SK-N-MC (cell line): Measurements from ENCODE around the gene TTLL10.

ENCODE experiments used
- DNase-seq: peaks from one replicate; pipeline ENCODE4 v3.0.0-alpha.2; 2011; ENCODE audit warnings: low read depth, low spot score
- H3K27ac ChIP-seq: fragments of 200-600 bp; sonication (generic); 2 replicates; pipeline ENCODE4 v1.5.1; 2016; ENCODE audit warnings: mixed run types
- H3K36me3 ChIP-seq: fragments of 200-600 bp; sonication (generic); 2 replicates; pipeline ENCODE4 v1.6.1; 2017; ENCODE audit warnings: antibody characterized with exemption, low read length, mixed read lengths; ENCODE audit not compliant: insufficient read depth
- H3K4me3 ChIP-seq: fragments of 200-600 bp; sonication (generic); 2 replicates; pipeline ENCODE4 v1.5.1; 2016
- H3K9ac ChIP-seq: fragments of 200-600 bp; sonication (generic); 2 replicates; pipeline ENCODE4 v1.8.0; 2017; ENCODE audit warnings: mixed run types, mixed read lengths; ENCODE audit not compliant: insufficient read length
- H3K9me3 ChIP-seq: fragments of 200-600 bp; sonication (generic); 2 replicates; pipeline ENCODE4 v1.6.1; 2017; ENCODE audit warnings: low read depth, mild to moderate bottlenecking, antibody characterized with exemption, low read length, moderate library complexity, mixed read lengths
- EZH2 ChIP-seq: fragments of 200-600 bp; sonication (generic); IDR thresholded peaks from one replicate; pipeline ENCODE4 v1.6.1; 2017; ENCODE audit warnings: antibody characterized with exemption
- FOXP2 ChIP-seq: optimal IDR thresholded peaks from 2 replicates; pipeline ENCODE3; 2011; ENCODE audit warnings: mild to moderate bottlenecking, moderate library complexity; ENCODE audit not compliant: insufficient read depth; ENCODE audit errors: extremely low read length, control extremely low read depth
- POLR2AphosphoS5 ChIP-seq: IDR thresholded peaks from 2 replicates; pipeline ENCODE4 v1.6.1; 2012; ENCODE audit warnings: mild to moderate bottlenecking, low read depth, low read length, borderline replicate concordance

The TTLL10 gene

GRCh38 chr1:1229770-1230169, 56.1 kb downstream of the TTLL10 start:
- Histone ChIP-seq H3K36me3 (peaks cover 18% of the 10 kb centered on the region; the same call in 1 of the 2 replicates), H3K9me3 (no peaks in the 10 kb centered on the region), H3K4me3 (peak overlapping the region; percentile 98; the same call in 1 of the 2 replicates), H3K27ac (no peak overlapping the region), H3K9ac (no peak overlapping the region)
- no peak for DNase-seq
- TF ChIP-seq POLR2AphosphoS5, result no peak
- TF ChIP-seq EZH2, result no peak
- TF ChIP-seq FOXP2, result no peak

GRCh38 chr1:1230656-1231399, 57.1 kb downstream of the TTLL10 start:
- Histone ChIP-seq H3K27ac (peak overlapping the region; percentile 38), H3K9me3 (no peaks in the 10 kb centered on the region), H3K4me3 (peak overlapping the region; percentile 98), H3K9ac (peak overlapping the region; percentile 95), H3K36me3 (peaks cover 18% of the 10 kb centered on the region; the same call in 1 of the 2 replicates)
- DNase-seq, result no peak
- no peak for TF ChIP-seq EZH2
- TF ChIP-seq FOXP2, result no peak
- no peak for TF ChIP-seq POLR2AphosphoS5

- Histone ChIP-seq H3K27ac (peak within 1 kb of the TSS; percentile 73), H3K36me3 (peaks cover 18% of the 10 kb centered on the region; the same call in 1 of the 2 replicates), H3K4me3 (peak within 1 kb of the TSS; percentile 98), H3K9ac (peak within 1 kb of the TSS; percentile 95), H3K9me3 (no peaks in the 10 kb centered on the region)
- no peak for TF ChIP-seq FOXP2
- peak; percentile 83 for TF ChIP-seq POLR2AphosphoS5
- peak; percentile 80 for DNase-seq
These were observed 57.9 kb downstream of the TTLL10 start, which contains the start of gene SDF4 for GRCh38 chr1:1231400-1232207. SDF4 (minus strand) TSS chr1:1232001; CDS start chr1:1228772, 3,229 bp downstream.

GRCh38 chr1:1232208-1232795, 58.6 kb downstream of the TTLL10 start, which contains the start of gene B3GALT6:
B3GALT6 (plus strand) TSS chr1:1232237; CDS start chr1:1232279, 42 bp downstream.
- Histone ChIP-seq H3K9ac (peak within 1 kb of the TSS; percentile 95), H3K27ac (peak within 1 kb of the TSS; percentile 73), H3K9me3 (no peaks in the 10 kb centered on the region), H3K36me3 (peaks cover 18% of the 10 kb centered on the region; the same call in 1 of the 2 replicates), H3K4me3 (peak within 1 kb of the TSS; percentile 98)
- DNase-seq, result no peak
- no peak for TF ChIP-seq EZH2
- TF ChIP-seq FOXP2, result no peak
- TF ChIP-seq POLR2AphosphoS5, result no peak

GRCh38 chr1:1232796-1233566, 59.3 kb downstream of the TTLL10 start:
- Histone ChIP-seq H3K36me3 (peaks cover 12% of the 10 kb centered on the region; the same call in 1 of the 2 replicates), H3K9me3 (no peaks in the 10 kb centered on the region), H3K27ac (peak overlapping the region; percentile 73), H3K4me3 (peak overlapping the region; percentile 70), H3K9ac (peak overlapping the region; percentile 65)
- DNase-seq, result no peak
- TF ChIP-seq FOXP2, result no peak
- TF ChIP-seq POLR2AphosphoS5, result no peak
- TF ChIP-seq EZH2, result no peak

- H3K4me3 ChIP-seq, result peak overlapping the region; percentile 70
- H3K9ac ChIP-seq, result peak overlapping the region; percentile 65
- H3K36me3 ChIP-seq, result peaks cover 7% of the 10 kb centered on the region; the same call in 1 of the 2 replicates
- no peak for DNase-seq
- no peaks in the 10 kb centered on the region for H3K9me3 ChIP-seq
- H3K27ac ChIP-seq, result peak overlapping the region; percentile 73
- no peak for TF ChIP-seq EZH2
- TF ChIP-seq POLR2AphosphoS5, result no peak
- TF ChIP-seq FOXP2, result no peak
These were observed 59.9 kb downstream of the TTLL10 start for GRCh38 chr1:1233567-1233892.

- no peak for DNase-seq
- Histone ChIP-seq H3K36me3 (0 out of 2 replicates have a peak, but pooled peaks cover 3% of the 10 kb centered on the region), H3K9me3 (no peaks in the 10 kb centered on the region), H3K9ac (peak overlapping the region; percentile 65), H3K27ac (peak overlapping the region; percentile 73; the same call in 1 of the 2 replicates), H3K4me3 (peak overlapping the region; percentile 70; the same call in 1 of the 2 replicates)
- TF ChIP-seq POLR2AphosphoS5 (no peak; the same call in 1 of the 2 replicates), EZH2 (no peak), FOXP2 (no peak)
These were observed 60.6 kb downstream of the TTLL10 start for GRCh38 chr1:1234180-1234808.
